HCT116 (cell line): ENCODE results near the gene DNM2. TPM values are rescaled to one million over a fixed set of nuclear protein-coding genes. Genes with fewer than 3 reads are reported as not detected.
A peak's percentile ranks its signal among the peaks of the same experiment; 100 is the strongest.

Experiments used
- ATAC-seq: fragments of 200-7000 bp; cut with Tn5 transposase; 2 replicates; pipeline ENCODE4 v1.9.1; 2020; ENCODE audit warnings: mild to moderate bottlenecking, moderate library complexity
- BruUV-seq: library from RNA; stranded (reverse); fragments of 400-500 nt; replicated peaks from 2 replicates; lab custom pipeline; 2021; lab: Mats Ljungman, UMichigan
- CTCF ChIA-PET: fragments of 300-600 bp; sonication (Branson Sonifier 250); formaldehyde crosslinking; loops from one replicate; lab custom pipeline; 2021; ENCODE audit warnings: antibody characterized with exemption; lab: Charles Lee
- POLR2A ChIA-PET: fragments of 300-600, 350-600 bp; sonication (Branson Sonifier 250); formaldehyde crosslinking; loops from one replicate; lab custom pipeline; 2021; ENCODE audit warnings: antibody characterized with exemption; lab: Charles Lee
- RAD21 ChIA-PET, 2 experiments: fragments of 300-600 bp; sonication (Branson Sonifier 250); formaldehyde crosslinking; loops; one replicate each; lab custom pipeline; 2023; ENCODE audit warnings: low total read pairs in 2 of 2; ENCODE audit not compliant: uncharacterized antibody in 2 of 2, unreplicated experiment in 2 of 2, low non-redundant PET in 1 of 2; lab: Charles Lee
- DNase-seq: peaks from one replicate; pipeline ENCODE4 v3.0.0-alpha.2; 2010; ENCODE audit warnings: low read depth, low spot score
- H2AFZ ChIP-seq: fragments of 200-600 bp; shearing (Covaris generic), sonication (generic); 2 replicates; pipeline ENCODE4 v1.6.1; 2017; ENCODE audit warnings: low read depth, mixed run types, mixed read lengths, antibody characterized with exemption, low read length; ENCODE audit not compliant: poor library complexity, severe bottlenecking
- H3K27ac ChIP-seq: 2 replicates; pipeline ENCODE4 v1.5.1; 2012; ENCODE audit warnings: low read depth, low read length
- H3K27me3 ChIP-seq: fragments of 200-600 bp; sonication (generic); 2 replicates; pipeline ENCODE4 v1.6.1; 2016; ENCODE audit warnings: mixed run types, low read length, mixed read lengths; ENCODE audit not compliant: insufficient read depth
- H3K36me3 ChIP-seq, 2 experiments: fragments of 200-500 bp in 1 of 2; fragments of 200-600 bp in 1 of 2; sonication (Bioruptor generic) in 1 of 2; sonication (generic) in 1 of 2; 2 replicates each; pipeline versions ENCODE4 v1.5.1 to v1.6.1; 2014 to 2016; ENCODE audit warnings: low read length in 2 of 2, inconsistent platforms in 1 of 2, mixed read lengths in 1 of 2, mixed run types in 1 of 2; ENCODE audit not compliant: insufficient read depth in 2 of 2, control insufficient read depth in 1 of 2
- H3K4me1 ChIP-seq, 2 experiments: fragments of 200-600 bp in 1 of 2; sonication (generic) in 1 of 2; 2 replicates each; pipeline versions ENCODE4 v1.5.1 to v1.6.1; 2012 to 2017; ENCODE audit warnings: low read length in 2 of 2, inconsistent platforms in 1 of 2, mild to moderate bottlenecking in 1 of 2, mixed read lengths in 1 of 2, mixed run types in 1 of 2, moderate library complexity in 1 of 2; ENCODE audit not compliant: insufficient read depth in 2 of 2, control insufficient read depth in 1 of 2
- H3K4me2 ChIP-seq: fragments of 200-600 bp; sonication (generic); 2 replicates; pipeline ENCODE4 v1.6.1; 2017; ENCODE audit warnings: mixed run types, low read length, mixed read lengths
- H3K4me3 ChIP-seq, 2 experiments: fragments of 200-600 bp in 1 of 2; sonication (generic) in 1 of 2; replicated peaks in 1 of 2; 2 replicates each; pipeline ENCODE4 v1.5.1; 2011 to 2016; ENCODE audit warnings: low read length in 2 of 2, control low read depth in 1 of 2, low read depth in 1 of 2, mild to moderate bottlenecking in 1 of 2, mixed read lengths in 1 of 2, mixed run types in 1 of 2
- H3K79me2 ChIP-seq: fragments of 200-600 bp; sonication (generic); 2 replicates; pipeline ENCODE4 v1.6.1; 2017; ENCODE audit warnings: mild to moderate bottlenecking, mixed run types, low read length, moderate library complexity, mixed read lengths; ENCODE audit not compliant: insufficient read depth
- H3K9ac ChIP-seq: fragments of 200-600 bp; sonication (generic); 2 replicates; pipeline ENCODE4 v1.6.1; 2016; ENCODE audit warnings: low read length, mixed read lengths
- H3K9me2 ChIP-seq: fragments of 200-600 bp; sonication (generic), shearing (Covaris generic); 2 replicates; pipeline ENCODE4 v1.6.1; 2017; ENCODE audit warnings: mixed run types, mild to moderate bottlenecking, moderate library complexity; ENCODE audit not compliant: insufficient read depth
- H3K9me3 ChIP-seq, 2 experiments: fragments of 200-500 bp in 1 of 2; fragments of 200-600 bp in 1 of 2; sonication (Bioruptor generic) in 1 of 2; sonication (generic) in 1 of 2; 2 replicates each; pipeline ENCODE4 v1.6.1; 2014 to 2017; ENCODE audit warnings: low read length in 2 of 2, mixed read lengths in 2 of 2, inconsistent platforms in 1 of 2, low read depth in 1 of 2, mild to moderate bottlenecking in 1 of 2, mixed run types in 1 of 2, moderate library complexity in 1 of 2; ENCODE audit not compliant: control insufficient read depth in 1 of 2, insufficient read depth in 1 of 2
- H4K20me1 ChIP-seq: fragments of 200-600 bp; sonication (generic), shearing (Covaris generic); 2 replicates; pipeline ENCODE4 v1.6.1; 2017; ENCODE audit warnings: mixed run types, mild to moderate bottlenecking, moderate library complexity; ENCODE audit not compliant: insufficient read depth
- ATF3 ChIP-seq: IDR thresholded peaks from 2 replicates; pipeline ENCODE4 v1.6.1; 2012
- CBX3 ChIP-seq: IDR thresholded peaks from 2 replicates; pipeline ENCODE4 v1.6.1; 2012; ENCODE audit warnings: low read depth
- CEBPB ChIP-seq: IDR thresholded peaks from 2 replicates; pipeline ENCODE4 v1.6.1; 2012; ENCODE audit warnings: low read depth
- CTCF ChIP-seq, 3 experiments: fragments of 200-600 bp in 1 of 3; sonication (generic) in 1 of 3; IDR thresholded peaks in 2 of 3; conservative IDR thresholded peaks in 1 of 3; 2 replicates each; pipeline ENCODE4 v1.5.1; 2012 to 2017; ENCODE audit warnings: low read depth in 2 of 3, low read length in 2 of 3, antibody characterized with exemption in 1 of 3, borderline replicate concordance in 1 of 3, control low read depth in 1 of 3, mild to moderate bottlenecking in 1 of 3, mixed read lengths in 1 of 3, mixed run types in 1 of 3, moderate library complexity in 1 of 3; ENCODE audit not compliant: insufficient read depth in 1 of 3
- EGR1 ChIP-seq: IDR thresholded peaks from 2 replicates; pipeline ENCODE4 v1.6.1; 2012; ENCODE audit warnings: low read depth
- EZH2phosphoT487 ChIP-seq: fragments of 200-600 bp; IDR thresholded peaks from 2 replicates; pipeline ENCODE4 v1.6.1; 2018; ENCODE audit warnings: antibody characterized with exemption, borderline replicate concordance
- JUND ChIP-seq: IDR thresholded peaks from 2 replicates; pipeline ENCODE4 v1.6.1; 2012
- POLR2A ChIP-seq: IDR thresholded peaks from 2 replicates; pipeline ENCODE4 v1.7.0; 2011; ENCODE audit warnings: borderline replicate concordance; ENCODE audit not compliant: insufficient read depth, insufficient read length; ENCODE audit errors: extremely low read depth
- POLR2AphosphoS5 ChIP-seq: IDR thresholded peaks from 2 replicates; pipeline ENCODE4 v1.6.1; 2011; ENCODE audit warnings: mild to moderate bottlenecking, low read depth, low read length, moderate library complexity
- RAD21 ChIP-seq: IDR thresholded peaks from 2 replicates; pipeline ENCODE4 v1.6.1; 2012; ENCODE audit warnings: low read depth, mild to moderate bottlenecking
- SRF ChIP-seq: IDR thresholded peaks from 2 replicates; pipeline ENCODE4 v1.6.1; 2012; ENCODE audit warnings: low read depth
- TCF7L2 ChIP-seq: IDR thresholded peaks from 2 replicates; pipeline ENCODE4 v1.7.0; 2011; ENCODE audit warnings: borderline replicate concordance, inconsistent platforms; ENCODE audit not compliant: insufficient read depth, insufficient read length; ENCODE audit errors: extremely low read depth
- YY1 ChIP-seq: IDR thresholded peaks from 2 replicates; pipeline ENCODE4 v1.6.1; 2011; ENCODE audit warnings: low read length, low read depth, moderate library complexity, mild to moderate bottlenecking; ENCODE audit not compliant: insufficient replicate concordance; ENCODE audit errors: extremely low read depth
- ZBTB33 ChIP-seq: IDR thresholded peaks from 2 replicates; pipeline ENCODE4 v1.6.1; 2011; ENCODE audit warnings: mild to moderate bottlenecking, low read length, moderate library complexity; ENCODE audit not compliant: insufficient replicate concordance; ENCODE audit errors: extremely low read depth
- ZFX ChIP-seq: fragments of 450-650 bp; IDR thresholded peaks from 2 replicates; pipeline ENCODE4 v1.6.1; 2017
- intact Hi-C: fragments of 100-400 bp; cut with micrococcal nuclease; formaldehyde crosslinking; loops from 2 replicates; pipeline ENCODE4 v1.10.0; 2022
- total RNA-seq: library from RNA; stranded (reverse); gene quantifications from one replicate; pipeline ENCODE4 v1.2.1, GENCODE V29; 2021; ENCODE audit not compliant: unreplicated experiment

The DNM2 gene
- total RNA-seq, 1 experiment from 2014 or later, result 183 TPM

GRCh38 chr19:10747674-10748073, 29.8 kb downstream of the DNM2 start (continued):
- TF ChIP-seq POLR2AphosphoS5, result no peak

GRCh38 chr19:10748195-10748926, 30.5 kb downstream of the DNM2 start:
- no peaks in the 10 kb centered on the region for H3K9me2 ChIP-seq
- ChIA-PET POLR2A (no interaction called here), CTCF (no interaction called here), RAD21 (no interaction called here)
- peak overlapping the region; percentile 50 for H3K9ac ChIP-seq
- DNase-seq (no peak), ATAC-seq (peak; percentile 10)
- intact Hi-C loops, result no loop called here
- peak overlapping the region in 1 of 2 experiments; percentile 38; a peak in 2 of 4 replicates for H3K4me3 ChIP-seq
- peaks cover 67 to 70% of the 10 kb centered on the region in 2 experiments for H3K4me1 ChIP-seq
- no peak for TF ChIP-seq EGR1
- no peak for TF ChIP-seq SRF
- no peak for TF ChIP-seq RAD21
- no peak for TF ChIP-seq YY1
- TF ChIP-seq EZH2phosphoT487, result no peak
- TF ChIP-seq CEBPB, result no peak
- no peak for TF ChIP-seq ZBTB33
- TF ChIP-seq ATF3, result no peak
- TF ChIP-seq POLR2AphosphoS5, result no peak
- TF ChIP-seq TCF7L2, result no peak
- TF ChIP-seq JUND, result no peak
- TF ChIP-seq CTCF (IDR thresholded peaks at IDR 0.05 in 2 of 3, conservative IDR thresholded peaks at IDR 0.05 in 1 of 3; ENCODE audit: borderline replicate concordance in 1 of 3, insufficient read depth in 1 of 3, low read depth in 2 of 3, low read length in 2 of 3), result no peak
- no peak for TF ChIP-seq POLR2A
- no peak for TF ChIP-seq CBX3
- no peak for TF ChIP-seq ZFX
- peaks cover 8% of the 10 kb centered on the region; the same call in 1 of the 2 replicates for H4K20me1 ChIP-seq
- no TSS peak for BruUV-seq
- H2AFZ ChIP-seq, result no peak overlapping the region
- no peaks in the 10 kb centered on the region for H3K27me3 ChIP-seq
- H3K9me3 ChIP-seq, result no peaks in the 10 kb centered on the region
- H3K79me2 ChIP-seq, result peaks cover 85% of the 10 kb centered on the region
- H3K36me3 ChIP-seq, result no peaks in the 10 kb centered on the region
- peak overlapping the region; percentile 93 for H3K27ac ChIP-seq
- peak overlapping the region; percentile 85 for H3K4me2 ChIP-seq
